Measurements from ENCODE around the gene CENPF.

DNA sequence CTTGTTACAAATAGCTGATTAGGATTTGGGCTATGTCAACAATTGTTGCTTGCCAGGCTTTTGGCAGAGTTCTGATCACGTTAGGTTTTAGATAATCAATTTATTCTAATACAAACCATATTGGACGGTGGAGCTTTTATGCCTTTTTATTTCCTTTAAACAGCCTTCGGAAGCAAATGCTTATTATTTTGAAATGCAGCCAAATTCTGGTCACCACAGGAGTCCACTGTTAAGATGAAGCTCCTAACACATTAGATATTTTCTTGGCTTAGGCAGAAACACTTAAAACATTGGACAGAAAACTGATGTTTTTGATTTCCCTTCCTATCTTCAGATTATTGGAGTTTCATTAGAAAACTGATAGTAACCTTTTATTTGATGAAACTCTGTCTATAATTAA, 82.9 kb downstream of the CENPF start:
- no peak for TF ChIP-seq BDP1 (IDR thresholded peaks at IDR 0.05; ENCODE audit: insufficient read depth, insufficient read length)
- TF ChIP-seq, protein P1, sequence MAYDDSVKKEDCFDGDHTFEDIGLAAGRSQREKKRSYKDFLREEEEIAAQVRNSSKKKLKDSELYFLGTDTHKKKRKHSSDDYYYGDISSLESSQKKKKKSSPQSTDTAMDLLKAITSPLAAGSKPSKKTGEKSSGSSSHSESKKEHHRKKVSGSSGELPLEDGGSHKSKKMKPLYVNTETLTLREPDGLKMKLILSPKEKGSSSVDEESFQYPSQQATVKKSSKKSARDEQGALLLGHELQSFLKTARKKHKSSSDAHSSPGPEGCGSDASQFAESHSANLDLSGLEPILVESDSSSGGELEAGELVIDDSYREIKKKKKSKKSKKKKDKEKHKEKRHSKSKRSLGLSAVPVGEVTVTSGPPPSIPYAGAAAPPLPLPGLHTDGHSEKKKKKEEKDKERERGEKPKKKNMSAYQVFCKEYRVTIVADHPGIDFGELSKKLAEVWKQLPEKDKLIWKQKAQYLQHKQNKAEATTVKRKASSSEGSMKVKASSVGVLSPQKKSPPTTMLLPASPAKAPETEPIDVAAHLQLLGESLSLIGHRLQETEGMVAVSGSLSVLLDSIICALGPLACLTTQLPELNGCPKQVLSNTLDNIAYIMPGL (CRISPR knock-in tag; IDR thresholded peaks at IDR 0.05): no peak
- no peak for TF ChIP-seq HDAC2 (IDR thresholded peaks at IDR 0.05)
- no peak for TF ChIP-seq FOXJ3 (CRISPR knock-in tag; IDR thresholded peaks at IDR 0.05)
- TF ChIP-seq ZNF354B (CRISPR knock-in tag; IDR thresholded peaks at IDR 0.05): no peak
- no peak for TF ChIP-seq CTCF (IDR thresholded peaks at IDR 0.05 in 2 of 3, conservative IDR thresholded peaks at IDR 0.05 in 1 of 3; ENCODE audit: insufficient read depth in 2 of 3, low read depth in 1 of 3, low read length in 3 of 3)
- TF ChIP-seq, protein P2, sequence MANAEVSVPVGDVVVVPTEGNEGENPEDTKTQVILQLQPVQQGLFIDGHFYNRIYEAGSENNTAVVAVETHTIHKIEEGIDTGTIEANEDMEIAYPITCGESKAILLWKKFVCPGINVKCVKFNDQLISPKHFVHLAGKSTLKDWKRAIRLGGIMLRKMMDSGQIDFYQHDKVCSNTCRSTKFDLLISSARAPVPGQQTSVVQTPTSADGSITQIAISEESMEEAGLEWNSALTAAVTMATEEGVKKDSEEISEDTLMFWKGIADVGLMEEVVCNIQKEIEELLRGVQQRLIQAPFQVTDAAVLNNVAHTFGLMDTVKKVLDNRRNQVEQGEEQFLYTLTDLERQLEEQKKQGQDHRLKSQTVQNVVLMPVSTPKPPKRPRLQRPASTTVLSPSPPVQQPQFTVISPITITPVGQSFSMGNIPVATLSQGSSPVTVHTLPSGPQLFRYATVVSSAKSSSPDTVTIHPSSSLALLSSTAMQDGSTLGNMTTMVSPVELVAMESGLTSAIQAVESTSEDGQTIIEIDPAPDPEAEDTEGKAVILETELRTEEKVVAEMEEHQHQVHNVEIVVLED (CRISPR knock-in tag; IDR thresholded peaks at IDR 0.05): no peak
- TF ChIP-seq NR4A1 (CRISPR knock-in tag; IDR thresholded peaks at IDR 0.05): no peak
- no peak for TF ChIP-seq NR4A1 (tag; IDR thresholded peaks at IDR 0.05)
- TF ChIP-seq ZNF77 (CRISPR knock-in tag; IDR thresholded peaks at IDR 0.05): no peak
- no peak for TF ChIP-seq ESRRA (IDR thresholded peaks at IDR 0.05; ENCODE audit: borderline replicate concordance, low read depth)
- no peak for TF ChIP-seq JUND (IDR thresholded peaks at IDR 0.05; ENCODE audit: borderline replicate concordance, low read depth, low read length)
- no peak for TF ChIP-seq JUND (tag; IDR thresholded peaks at IDR 0.05; ENCODE audit: borderline replicate concordance, low read depth, low read length)
- TF ChIP-seq ZNF717 (CRISPR knock-in tag; IDR thresholded peaks at IDR 0.05): no peak
